ENCODE measurements around the gene LDB2. TPM values are rescaled to one million over a fixed set of nuclear protein-coding genes. Genes with fewer than 3 reads are reported as not detected.

Gene LDB2
- total RNA-seq, 6 experiments from 2014 or later: 24.2 to 40.4 (median 31.7) TPM

- H3K4me3 Mint-ChIP-seq: peak overlapping the region; percentile 80; the same call in 1 of the 2 replicates
- DNase-seq: no peak
- H3K4me1 Mint-ChIP-seq (ENCODE audit: low read depth): peaks cover 76% of the 10 kb centered on the region
- no peak for TF ChIP-seq CTCF (IDR thresholded peaks at IDR 0.05)
- H3K36me3 Mint-ChIP-seq (ENCODE audit: low read depth): peaks cover 8% of the 10 kb centered on the region
- peak overlapping the region; percentile 97 for H3K27ac Mint-ChIP-seq
- peaks cover 9% of the 10 kb centered on the region for H3K9me3 Mint-ChIP-seq
- peaks cover 7% of the 10 kb centered on the region for H3K27me3 Mint-ChIP-seq (ENCODE audit: insufficient read depth)
These were observed 213.5 kb downstream of the LDB2 start for GRCh38 chr4:16684935-16685334.

- H3K36me3 Mint-ChIP-seq (ENCODE audit: low read depth): peaks cover 8% of the 10 kb centered on the region
- peaks cover 75% of the 10 kb centered on the region for H3K4me1 Mint-ChIP-seq (ENCODE audit: low read depth)
- peak; percentile 85 for DNase-seq
- H3K4me3 Mint-ChIP-seq: peak overlapping the region; percentile 80
- H3K27me3 Mint-ChIP-seq (ENCODE audit: insufficient read depth): peaks cover 7% of the 10 kb centered on the region
- peak overlapping the region; percentile 97 for H3K27ac Mint-ChIP-seq
- TF ChIP-seq CTCF (IDR thresholded peaks at IDR 0.05): no peak
- H3K9me3 Mint-ChIP-seq: peaks cover 9% of the 10 kb centered on the region
These were observed 214.3 kb downstream of the LDB2 start for GRCh38 chr4:16684097-16684496.

GRCh38 chr4:16682975-16683374, 215.5 kb downstream of the LDB2 start:
- H3K4me1 Mint-ChIP-seq (ENCODE audit: low read depth): peaks cover 72% of the 10 kb centered on the region
- H3K9me3 Mint-ChIP-seq: peaks cover 9% of the 10 kb centered on the region
- H3K36me3 Mint-ChIP-seq (ENCODE audit: low read depth): peaks cover 8% of the 10 kb centered on the region
- no peak for DNase-seq
- peaks cover 7% of the 10 kb centered on the region for H3K27me3 Mint-ChIP-seq (ENCODE audit: insufficient read depth)
- H3K4me3 Mint-ChIP-seq: no peak overlapping the region
- peak overlapping the region; percentile 97 for H3K27ac Mint-ChIP-seq
- TF ChIP-seq CTCF (IDR thresholded peaks at IDR 0.05): no peak

- H3K4me3 Mint-ChIP-seq: no peak overlapping the region
- peaks cover 4% of the 10 kb centered on the region for H3K27me3 Mint-ChIP-seq (ENCODE audit: insufficient read depth)
- H3K27ac Mint-ChIP-seq: no peak overlapping the region
- no peak for TF ChIP-seq CTCF (IDR thresholded peaks at IDR 0.05)
- DNase-seq: no peak
- no peaks in the 10 kb centered on the region for H3K9me3 Mint-ChIP-seq
- peaks cover 22% of the 10 kb centered on the region for H3K4me1 Mint-ChIP-seq (ENCODE audit: low read depth)
- H3K36me3 Mint-ChIP-seq (ENCODE audit: low read depth): peaks cover 9% of the 10 kb centered on the region
These were observed 221.2 kb downstream of the LDB2 start for GRCh38 chr4:16677001-16677944.

- Mint-ChIP-seq H3K27ac (no peak overlapping the region), H3K9me3 (no peaks in the 10 kb centered on the region), H3K36me3 (ENCODE audit: low read depth) (peaks cover 9% of the 10 kb centered on the region), H3K4me1 (ENCODE audit: low read depth) (peaks cover 21% of the 10 kb centered on the region), H3K27me3 (ENCODE audit: insufficient read depth) (peaks cover 4% of the 10 kb centered on the region), H3K4me3 (no peak overlapping the region)
- no peak for TF ChIP-seq CTCF (IDR thresholded peaks at IDR 0.05)
- no peak for DNase-seq
These were observed 222.1 kb downstream of the LDB2 start for GRCh38 chr4:16676230-16676770.
